Stimulated activated CD4-positive, alpha-beta T cell treated with anti-CD3 and anti-CD28 coated beads, Interleukin-4, amount 100 ng/mL, for 48 hours (primary cell): Measurements from ENCODE around the gene BMPER.
"Not testable (repeated sequence)": the region's sequence is repeated elsewhere in the genome, so short reads cannot be mapped to it uniquely, and the experiment has no call there.

Experiments used
- DNase-seq, 2 donors: peaks; one replicate each; pipeline ENCODE4 v3.0.0-alpha.2; 2020; ENCODE audit warnings: low read depth in 2 of 2

Gene BMPER

GRCh38 chr7:34135924-34136323 is 230.6 kb downstream of the BMPER start:
- DNase-seq: no peak

GRCh38 chr7:34136698-34137097 is 231.4 kb downstream of the BMPER start:
- DNase-seq: no peak

GRCh38 chr7:34137176-34137575 is 231.8 kb downstream of the BMPER start:
- no peak for DNase-seq

- no peak for DNase-seq
Observed at GRCh38 chr7:34138483-34138882, 233.1 kb downstream of the BMPER start.

GRCh38 chr7:34139086-34139485 is 233.7 kb downstream of the BMPER start:
- DNase-seq: no peak

- DNase-seq: no peak
Observed at GRCh38 chr7:34140066-34140465, 234.7 kb downstream of the BMPER start.

- no peak for DNase-seq
Observed at GRCh38 chr7:34143402-34143801, 238.1 kb downstream of the BMPER start.

- DNase-seq: no peak
Observed at GRCh38 chr7:34145603-34146002, 240.3 kb downstream of the BMPER start.

- no peak for DNase-seq
Observed at GRCh38 chr7:34153656-34154270, 248.4 kb downstream of the BMPER start.

- DNase-seq: no peak
Observed at GRCh38 chr7:34155220-34155908, 250.0 kb downstream of the BMPER start.

- no peak for DNase-seq
Observed at GRCh38 chr7:34156336-34156735, 251.0 kb downstream of the BMPER start.

- no peak for DNase-seq
Observed at GRCh38 chr7:34157137-34157536, 251.8 kb downstream of the BMPER start.

- no peak for DNase-seq
Observed at GRCh38 chr7:34158368-34159153, 253.2 kb downstream of the BMPER start.

GRCh38 chr7:34160261-34160752 is 255.0 kb downstream of the BMPER start:
- DNase-seq: no peak

GRCh38 chr7:34162027-34162565 is 256.8 kb downstream of the BMPER start:
- no peak for DNase-seq

GRCh38 chr7:34162677-34163076 is 257.3 kb downstream of the BMPER start:
- DNase-seq: no peak

- no peak for DNase-seq
Observed at GRCh38 chr7:34163956-34164355, 258.6 kb downstream of the BMPER start.

GRCh38 chr7:34165466-34165865 is 260.1 kb downstream of the BMPER start:
- DNase-seq: no peak

- no peak for DNase-seq
Observed at GRCh38 chr7:34165927-34166550, 260.7 kb downstream of the BMPER start.

- DNase-seq: no peak
Observed at GRCh38 chr7:34168013-34168412, 262.7 kb downstream of the BMPER start.

- not testable (repeated sequence) for DNase-seq
Observed at GRCh38 chr7:34174688-34175616, 269.6 kb downstream of the BMPER start.
